Hepatocyte (in vitro differentiated cells): ENCODE measurements around the gene RAB3IL1. TPM values are rescaled to one million over a fixed set of nuclear protein-coding genes. Genes with fewer than 3 reads are reported as not detected.
A peak's percentile ranks its signal among the peaks of the same experiment; 100 is the strongest.

Experiments
- DNase-seq: peaks from one replicate; pipeline ENCODE4 v3.0.0-alpha.2; 2016; ENCODE audit warnings: low spot score
- H2AFZ ChIP-seq: fragments of 200-600 bp; sonication (generic); 2 replicates; pipeline ENCODE4 v1.6.0; 2016; ENCODE audit warnings: antibody characterized with exemption, mild to moderate bottlenecking
- H3K27ac ChIP-seq: fragments of 200-600 bp; sonication (generic); 2 replicates; pipeline ENCODE4 v1.5.1; 2016; ENCODE audit warnings: mild to moderate bottlenecking
- H3K27me3 ChIP-seq: fragments of 200-600 bp; sonication (generic); 2 replicates; pipeline ENCODE4 v1.6.1; 2016
- H3K36me3 ChIP-seq: fragments of 200-600 bp; sonication (generic); replicated peaks from 2 replicates; pipeline ENCODE4 v1.5.1; 2016; ENCODE audit warnings: low read depth; ENCODE audit not compliant: insufficient read depth
- H3K4me1 ChIP-seq: fragments of 200-600 bp; sonication (generic); 2 replicates; pipeline ENCODE4 v1.5.1; 2016; ENCODE audit warnings: mild to moderate bottlenecking, moderate library complexity; ENCODE audit not compliant: insufficient read depth
- H3K4me2 ChIP-seq: fragments of 200-600 bp; sonication (generic); 2 replicates; pipeline ENCODE4 v1.6.0; 2016
- H3K4me3 ChIP-seq: fragments of 200-600 bp; sonication (generic); 2 replicates; pipeline ENCODE4 v1.5.1; 2016; ENCODE audit warnings: mild to moderate bottlenecking
- H3K79me2 ChIP-seq: fragments of 200-600 bp; sonication (generic); 2 replicates; pipeline ENCODE4 v1.6.0; 2017; ENCODE audit warnings: mild to moderate bottlenecking
- H3K9me2 ChIP-seq: fragments of 200-600 bp; sonication (generic); replicated peaks from 2 replicates; pipeline ENCODE4 v1.6.0; 2017; ENCODE audit warnings: mild to moderate bottlenecking; ENCODE audit not compliant: insufficient read depth
- H3K9me3 ChIP-seq: fragments of 200-600 bp; sonication (generic); 2 replicates; pipeline ENCODE4 v1.5.1; 2016; ENCODE audit warnings: low read depth, mild to moderate bottlenecking
- H4K20me1 ChIP-seq: fragments of 200-600 bp; sonication (generic); 2 replicates; pipeline ENCODE4 v1.6.0; 2016; ENCODE audit warnings: mild to moderate bottlenecking; ENCODE audit not compliant: insufficient read depth, poor library complexity, severe bottlenecking
- EZH2 ChIP-seq: fragments of 200-600 bp; sonication (generic); IDR thresholded peaks from 2 replicates; pipeline ENCODE4 v1.6.1; 2016; ENCODE audit warnings: antibody characterized with exemption, mild to moderate bottlenecking, borderline replicate concordance
- EZH2phosphoT487 ChIP-seq: fragments of 200-600 bp; sonication (generic); IDR thresholded peaks from one replicate; pipeline ENCODE4 v1.6.1; 2018; ENCODE audit warnings: antibody characterized with exemption, mild to moderate bottlenecking, low read depth, moderate library complexity; ENCODE audit not compliant: unreplicated experiment, severe bottlenecking
- WGBS: methylation state at CpG from one replicate; pipeline ENCODE4 v1.1.6; 2016; ENCODE audit warnings: low lambda C conversion rate; ENCODE audit errors: missing lambda C conversion rate; 5-methylcytosine and 5-hydroxymethylcytosine counted together
- polyA plus RNA-seq: library from polyadenylated mRNA; unstranded; fragments of >200 nt; fragmentation: Nextera tagmentation; extraction: Ambion mirVana; gene quantifications from 2 replicates; pipeline ENCODE4 v1.2.1, GENCODE V29; 2016
- total RNA-seq: library from RNA; depleted of rRNA; stranded (reverse); fragments of >200 nt; gene quantifications from 2 replicates; pipeline ENCODE4 v1.2.3, GENCODE V29; 2014
- TF ChIP-seq, protein P1 (sequence below): fragments of 200-600 bp; sonication (generic); IDR thresholded peaks from 2 replicates; pipeline ENCODE4 v1.5.1; 2016; ENCODE audit warnings: antibody characterized with exemption, mild to moderate bottlenecking; ENCODE audit not compliant: poor library complexity

Gene RAB3IL1
- total and polyA plus RNA-seq, 2 experiments from 2014 or later, result 10.8 to 18.6 TPM

- no peak for TF ChIP-seq EZH2phosphoT487
- TF ChIP-seq, protein P1, sequence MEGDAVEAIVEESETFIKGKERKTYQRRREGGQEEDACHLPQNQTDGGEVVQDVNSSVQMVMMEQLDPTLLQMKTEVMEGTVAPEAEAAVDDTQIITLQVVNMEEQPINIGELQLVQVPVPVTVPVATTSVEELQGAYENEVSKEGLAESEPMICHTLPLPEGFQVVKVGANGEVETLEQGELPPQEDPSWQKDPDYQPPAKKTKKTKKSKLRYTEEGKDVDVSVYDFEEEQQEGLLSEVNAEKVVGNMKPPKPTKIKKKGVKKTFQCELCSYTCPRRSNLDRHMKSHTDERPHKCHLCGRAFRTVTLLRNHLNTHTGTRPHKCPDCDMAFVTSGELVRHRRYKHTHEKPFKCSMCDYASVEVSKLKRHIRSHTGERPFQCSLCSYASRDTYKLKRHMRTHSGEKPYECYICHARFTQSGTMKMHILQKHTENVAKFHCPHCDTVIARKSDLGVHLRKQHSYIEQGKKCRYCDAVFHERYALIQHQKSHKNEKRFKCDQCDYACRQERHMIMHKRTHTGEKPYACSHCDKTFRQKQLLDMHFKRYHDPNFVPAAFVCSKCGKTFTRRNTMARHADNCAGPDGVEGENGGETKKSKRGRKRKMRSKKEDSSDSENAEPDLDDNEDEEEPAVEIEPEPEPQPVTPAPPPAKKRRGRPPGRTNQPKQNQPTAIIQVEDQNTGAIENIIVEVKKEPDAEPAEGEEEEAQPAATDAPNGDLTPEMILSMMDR, result peak; percentile 99
- 54% methylated on average over 27 of the region's 27 CpGs for WGBS
- Histone ChIP-seq H3K9me3 (no peaks in the 10 kb centered on the region), H3K79me2 (no peaks in the 10 kb centered on the region), H3K36me3 (no peaks in the 10 kb centered on the region), H4K20me1 (no peaks in the 10 kb centered on the region), H2AFZ (no peak overlapping the region), H3K4me1 (no peaks in the 10 kb centered on the region), H3K27me3 (no peaks in the 10 kb centered on the region), H3K9me2 (no peaks in the 10 kb centered on the region), H3K4me3 (no peak overlapping the region), H3K27ac (no peak overlapping the region), H3K4me2 (no peak overlapping the region)
- DNase-seq, result peak; percentile 85
Measured at GRCh38 chr11:61899146-61899841, 18.1 kb downstream of the RAB3IL1 start.

DNA sequence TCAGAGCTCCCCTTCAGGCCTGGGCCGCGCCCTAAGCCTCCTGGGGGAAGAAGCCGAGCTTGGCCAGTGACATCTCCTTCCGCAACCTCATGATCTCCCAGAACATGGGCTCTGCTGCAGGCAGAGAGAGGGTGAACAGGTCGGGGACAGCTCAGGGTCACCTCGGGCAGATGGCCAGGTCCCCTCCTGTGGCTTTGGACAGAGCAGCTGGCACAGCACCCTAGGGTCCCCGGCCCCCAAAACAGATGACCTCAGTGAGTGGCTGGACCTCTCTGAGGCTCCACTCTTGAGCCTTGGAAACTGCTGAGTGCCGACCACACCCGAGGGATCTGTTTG is 19.2 kb downstream of the RAB3IL1 start:
- H3K4me2 ChIP-seq, result no peak overlapping the region
- no peaks in the 10 kb centered on the region for H3K36me3 ChIP-seq
- no peaks in the 10 kb centered on the region for H3K27me3 ChIP-seq
- no peaks in the 10 kb centered on the region for H3K4me1 ChIP-seq
- no peak overlapping the region for H3K4me3 ChIP-seq
- H2AFZ ChIP-seq, result no peak overlapping the region
- no peak overlapping the region for H3K27ac ChIP-seq
- TF ChIP-seq, protein P1, result no peak
- TF ChIP-seq EZH2, result no peak
- no peak for TF ChIP-seq EZH2phosphoT487
- H3K79me2 ChIP-seq, result no peaks in the 10 kb centered on the region
- no peaks in the 10 kb centered on the region for H3K9me3 ChIP-seq
- H3K9me2 ChIP-seq, result no peaks in the 10 kb centered on the region
- H4K20me1 ChIP-seq, result no peaks in the 10 kb centered on the region
- no peak for DNase-seq
- 85% methylated on average over 9 of the region's 9 CpGs for WGBS

- 70% methylated on average over 16 of the region's 17 CpGs for WGBS
- H3K9me3 ChIP-seq, result no peaks in the 10 kb centered on the region
- no peaks in the 10 kb centered on the region for H3K36me3 ChIP-seq
- H3K4me3 ChIP-seq, result no peak overlapping the region
- TF ChIP-seq, protein P1, result peak; percentile 90
- TF ChIP-seq EZH2phosphoT487 (no peak), EZH2 (no peak)
- no peaks in the 10 kb centered on the region for H3K79me2 ChIP-seq
- no peaks in the 10 kb centered on the region for H3K27me3 ChIP-seq
- DNase-seq, result peak; percentile 85
- H3K9me2 ChIP-seq, result no peaks in the 10 kb centered on the region
- H2AFZ ChIP-seq, result no peak overlapping the region
- H4K20me1 ChIP-seq, result no peaks in the 10 kb centered on the region
- no peak overlapping the region for H3K4me2 ChIP-seq
- no peaks in the 10 kb centered on the region for H3K4me1 ChIP-seq
- H3K27ac ChIP-seq, result no peak overlapping the region
Measured at GRCh38 chr11:61897387-61898246, 19.7 kb downstream of the RAB3IL1 start.
